GM12875 (cell line): ENCODE measurements around the gene ZNF511.
"Not testable (repeated sequence)": the region's sequence is repeated elsewhere in the genome, so short reads cannot be mapped to it uniquely, and the experiment has no call there.

Experiments
- H3K4me3 ChIP-seq: one replicate; pipeline ENCODE4 v1.5.1; 2011; ENCODE audit warnings: low read depth, low read length, control low read depth
- CTCF ChIP-seq: IDR thresholded peaks from 2 replicates; pipeline ENCODE4 v1.5.1; 2011; ENCODE audit warnings: low read depth, mild to moderate bottlenecking, control low read depth, inconsistent platforms, low read length, moderate library complexity, borderline replicate concordance; ENCODE audit not compliant: insufficient read depth

Gene ZNF511

DNA sequence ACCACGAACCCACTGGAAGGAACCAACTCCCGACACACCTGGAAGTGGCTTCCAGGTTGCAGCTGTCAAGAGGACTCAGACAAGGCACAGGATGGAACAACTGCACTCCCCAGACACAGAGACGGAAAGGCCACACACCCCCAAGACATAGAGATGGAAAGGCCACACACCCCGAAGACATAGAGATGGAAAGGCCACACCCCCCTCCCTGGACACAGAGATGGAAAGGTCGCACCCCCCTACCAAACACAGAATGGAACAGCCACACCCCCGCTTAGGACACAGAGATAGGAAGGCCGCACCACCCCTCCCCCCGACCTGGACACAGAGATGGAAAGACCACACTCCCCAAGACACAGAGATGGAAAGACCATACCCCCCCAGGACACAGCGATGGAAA, 7.6 kb downstream of the ZNF511 start:
- H3K4me3 ChIP-seq, result no peak overlapping the region
- TF ChIP-seq CTCF, result no peak

GRCh38 chr10:133316732-133317131, 8.0 kb downstream of the ZNF511 start:
- TF ChIP-seq CTCF, result no peak
- no peak overlapping the region for H3K4me3 ChIP-seq

DNA sequence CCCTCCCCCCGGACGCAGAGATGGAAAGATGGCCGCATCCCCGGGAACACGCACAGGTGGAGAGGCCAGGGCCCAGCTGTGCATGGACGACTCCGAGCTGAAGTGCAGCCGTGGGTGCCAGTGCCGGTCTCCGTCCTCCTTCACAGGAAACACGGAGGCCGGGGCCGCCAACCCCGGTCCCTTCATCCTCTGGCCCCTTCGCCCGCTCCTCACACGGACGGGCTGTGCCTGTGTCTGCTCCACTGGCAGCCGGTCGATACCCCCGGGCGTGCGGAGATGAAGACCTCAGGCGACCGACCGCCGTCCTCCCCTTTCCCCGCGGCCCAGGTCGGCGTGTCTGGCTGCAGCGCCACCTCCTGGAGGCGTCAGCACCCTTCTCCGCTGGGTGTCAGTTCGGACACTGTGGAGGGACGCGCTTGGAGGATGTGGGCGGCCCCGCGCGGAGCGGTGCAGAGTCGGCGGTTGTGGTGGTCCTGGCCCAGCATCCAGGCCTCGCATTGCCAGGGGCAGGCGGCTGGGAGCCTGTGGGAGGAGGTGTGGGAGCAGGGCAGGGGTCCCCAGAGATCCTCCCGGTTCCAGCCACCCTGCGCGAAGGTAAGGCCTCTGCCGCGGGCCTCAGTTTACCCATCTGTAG, 9.9 kb downstream of the ZNF511 start:
- TF ChIP-seq CTCF, result peak; percentile 79
- H3K4me3 ChIP-seq, result peak overlapping the region; percentile 34

- not testable (repeated sequence) for H3K4me3 ChIP-seq
Measured at GRCh38 chr10:133320852-133321422, 12.2 kb downstream of the ZNF511 start.

DNA sequence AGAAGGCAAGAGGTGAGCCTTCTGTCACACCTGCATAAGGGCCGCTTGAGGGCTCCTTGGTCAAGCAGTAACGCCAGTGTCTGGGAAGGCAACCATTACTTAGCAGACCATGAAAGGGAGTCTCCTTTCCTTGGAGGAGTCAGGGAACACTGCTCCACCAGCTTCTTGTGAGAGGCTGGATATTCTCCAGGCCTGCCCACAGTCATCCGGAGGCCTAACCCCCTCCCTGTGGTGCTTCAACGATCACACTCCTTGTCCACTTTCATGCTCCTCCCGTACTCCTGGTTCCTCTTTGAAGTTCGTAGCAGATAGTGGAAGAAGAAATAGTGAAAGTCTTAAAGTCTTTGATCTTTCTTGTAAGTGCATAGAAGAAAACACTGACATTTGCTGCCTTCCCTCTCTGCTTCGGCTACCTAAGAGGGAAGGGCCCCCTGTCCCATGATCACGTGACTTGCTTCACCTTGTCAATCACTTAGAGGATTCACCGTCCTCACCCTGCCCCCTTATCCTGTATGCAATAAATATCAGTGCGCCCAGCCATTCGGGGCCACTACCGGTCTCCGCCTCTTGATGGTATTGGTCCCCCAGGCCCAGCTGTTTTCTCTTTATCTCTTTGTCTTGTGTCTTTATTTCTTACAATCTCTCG, 13.5 kb downstream of the ZNF511 start:
- not testable (repeated sequence) for H3K4me3 ChIP-seq

DNA sequence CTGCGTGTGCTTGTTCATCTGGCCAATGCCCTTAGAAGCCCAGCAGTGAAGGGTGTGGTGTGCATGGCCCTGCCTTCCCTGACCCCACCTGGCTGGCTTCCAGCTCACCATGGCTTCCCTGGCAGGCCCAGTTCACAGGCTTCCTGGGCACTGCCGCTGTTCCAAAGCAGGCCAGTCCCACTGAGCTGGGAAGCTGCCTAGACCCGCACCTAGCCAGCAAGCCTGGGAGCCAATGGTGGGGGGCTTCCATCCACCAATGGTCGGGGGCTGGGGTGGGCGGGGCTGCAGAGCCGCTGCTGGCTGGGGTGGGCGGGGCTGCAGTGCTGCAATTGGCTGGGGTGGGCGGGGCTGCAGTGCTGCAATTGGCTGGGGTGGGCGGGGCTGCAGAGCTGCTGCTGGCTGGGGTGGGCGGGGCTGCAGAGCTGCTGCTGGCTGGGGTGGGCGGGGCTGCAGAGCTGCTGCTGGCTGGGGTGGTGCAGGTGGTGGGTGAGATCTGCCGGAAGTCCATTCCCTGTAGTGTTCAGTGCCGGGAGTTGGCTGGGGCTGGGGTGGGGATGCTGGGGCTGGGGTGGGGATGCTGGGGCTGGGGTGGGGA, 15.6 kb downstream of the ZNF511 start:
- TF ChIP-seq CTCF, result no peak
- H3K4me3 ChIP-seq, result no peak overlapping the region

GRCh38 chr10:133324857-133325260, 16.1 kb downstream of the ZNF511 start:
- no peak for TF ChIP-seq CTCF
- no peak overlapping the region for H3K4me3 ChIP-seq

- no peak overlapping the region for H3K4me3 ChIP-seq
Measured at GRCh38 chr10:133325440-133326222, 16.9 kb downstream of the ZNF511 start.

More at GRCh38 chr10:133325440-133326222, 16.9 kb downstream of the ZNF511 start:
- TF ChIP-seq CTCF, result no peak
